ENCODE results near the gene CREG1.

The CREG1 gene

DNA sequence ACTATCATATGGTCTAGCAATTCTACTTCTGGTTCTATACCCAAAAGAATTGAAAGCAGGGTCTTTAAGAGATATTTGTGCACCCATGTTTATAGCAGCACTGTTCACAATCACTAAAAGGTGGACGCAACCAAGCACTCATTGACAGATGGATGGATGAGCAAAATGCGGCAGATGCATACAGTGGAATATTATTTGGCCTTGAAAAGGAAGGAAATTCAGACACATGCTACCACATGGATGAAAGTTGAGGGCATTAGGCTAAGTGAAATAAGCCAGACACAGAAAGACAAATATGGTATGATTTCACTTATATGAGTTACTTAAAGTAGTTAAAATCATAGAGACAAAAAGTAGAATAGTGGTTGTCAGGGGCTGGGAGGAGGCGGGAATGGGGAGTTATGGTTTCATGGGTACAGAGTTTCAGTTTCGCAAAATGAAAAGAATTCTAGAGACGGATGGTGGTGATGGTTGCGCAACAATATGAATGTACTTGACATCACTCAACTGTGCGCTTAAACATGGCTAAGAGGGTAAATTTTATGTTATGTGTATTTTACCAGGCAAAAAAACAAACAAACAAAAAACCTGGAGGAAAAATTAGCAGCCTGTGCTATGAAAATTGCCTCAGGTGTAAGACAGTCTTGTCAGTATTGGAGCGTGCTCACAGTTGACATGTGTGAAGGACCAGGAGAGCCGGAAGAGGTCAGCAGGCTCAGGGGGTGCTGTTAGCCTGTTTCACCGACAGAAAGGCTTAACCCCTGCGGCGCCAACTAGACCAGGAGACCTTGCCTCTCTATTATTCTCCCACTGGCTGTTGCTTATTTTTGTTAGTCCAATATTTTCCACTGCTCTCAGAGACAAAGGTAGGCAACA lies 61.7 kb downstream of the CREG1 start:
- TF ChIP-seq SPI1 (IDR thresholded peaks at IDR 0.05; ENCODE audit: borderline replicate concordance, low read depth) (no peak), GABPA (IDR thresholded peaks at IDR 0.05; ENCODE audit: low read depth) (no peak), POLR2AphosphoS5 (IDR thresholded peaks at IDR 0.05; ENCODE audit: low read depth) (no peak)
- TF ChIP-seq, protein P1, sequence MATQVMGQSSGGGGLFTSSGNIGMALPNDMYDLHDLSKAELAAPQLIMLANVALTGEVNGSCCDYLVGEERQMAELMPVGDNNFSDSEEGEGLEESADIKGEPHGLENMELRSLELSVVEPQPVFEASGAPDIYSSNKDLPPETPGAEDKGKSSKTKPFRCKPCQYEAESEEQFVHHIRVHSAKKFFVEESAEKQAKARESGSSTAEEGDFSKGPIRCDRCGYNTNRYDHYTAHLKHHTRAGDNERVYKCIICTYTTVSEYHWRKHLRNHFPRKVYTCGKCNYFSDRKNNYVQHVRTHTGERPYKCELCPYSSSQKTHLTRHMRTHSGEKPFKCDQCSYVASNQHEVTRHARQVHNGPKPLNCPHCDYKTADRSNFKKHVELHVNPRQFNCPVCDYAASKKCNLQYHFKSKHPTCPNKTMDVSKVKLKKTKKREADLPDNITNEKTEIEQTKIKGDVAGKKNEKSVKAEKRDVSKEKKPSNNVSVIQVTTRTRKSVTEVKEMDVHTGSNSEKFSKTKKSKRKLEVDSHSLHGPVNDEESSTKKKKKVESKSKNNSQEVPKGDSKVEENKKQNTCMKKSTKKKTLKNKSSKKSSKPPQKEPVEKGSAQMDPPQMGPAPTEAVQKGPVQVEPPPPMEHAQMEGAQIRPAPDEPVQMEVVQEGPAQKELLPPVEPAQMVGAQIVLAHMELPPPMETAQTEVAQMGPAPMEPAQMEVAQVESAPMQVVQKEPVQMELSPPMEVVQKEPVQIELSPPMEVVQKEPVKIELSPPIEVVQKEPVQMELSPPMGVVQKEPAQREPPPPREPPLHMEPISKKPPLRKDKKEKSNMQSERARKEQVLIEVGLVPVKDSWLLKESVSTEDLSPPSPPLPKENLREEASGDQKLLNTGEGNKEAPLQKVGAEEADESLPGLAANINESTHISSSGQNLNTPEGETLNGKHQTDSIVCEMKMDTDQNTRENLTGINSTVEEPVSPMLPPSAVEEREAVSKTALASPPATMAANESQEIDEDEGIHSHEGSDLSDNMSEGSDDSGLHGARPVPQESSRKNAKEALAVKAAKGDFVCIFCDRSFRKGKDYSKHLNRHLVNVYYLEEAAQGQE (IDR thresholded peaks at IDR 0.05; ENCODE audit: insufficient replicate concordance, low read depth): no peak
- TF ChIP-seq, protein P2, sequence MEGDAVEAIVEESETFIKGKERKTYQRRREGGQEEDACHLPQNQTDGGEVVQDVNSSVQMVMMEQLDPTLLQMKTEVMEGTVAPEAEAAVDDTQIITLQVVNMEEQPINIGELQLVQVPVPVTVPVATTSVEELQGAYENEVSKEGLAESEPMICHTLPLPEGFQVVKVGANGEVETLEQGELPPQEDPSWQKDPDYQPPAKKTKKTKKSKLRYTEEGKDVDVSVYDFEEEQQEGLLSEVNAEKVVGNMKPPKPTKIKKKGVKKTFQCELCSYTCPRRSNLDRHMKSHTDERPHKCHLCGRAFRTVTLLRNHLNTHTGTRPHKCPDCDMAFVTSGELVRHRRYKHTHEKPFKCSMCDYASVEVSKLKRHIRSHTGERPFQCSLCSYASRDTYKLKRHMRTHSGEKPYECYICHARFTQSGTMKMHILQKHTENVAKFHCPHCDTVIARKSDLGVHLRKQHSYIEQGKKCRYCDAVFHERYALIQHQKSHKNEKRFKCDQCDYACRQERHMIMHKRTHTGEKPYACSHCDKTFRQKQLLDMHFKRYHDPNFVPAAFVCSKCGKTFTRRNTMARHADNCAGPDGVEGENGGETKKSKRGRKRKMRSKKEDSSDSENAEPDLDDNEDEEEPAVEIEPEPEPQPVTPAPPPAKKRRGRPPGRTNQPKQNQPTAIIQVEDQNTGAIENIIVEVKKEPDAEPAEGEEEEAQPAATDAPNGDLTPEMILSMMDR (IDR thresholded peaks at IDR 0.05; ENCODE audit: insufficient read depth, low read length): no peak
- Histone ChIP-seq H3K27me3 (ENCODE audit: insufficient read depth, poor library complexity, severe bottlenecking) (peaks cover 12% of the 10 kb centered on the region), H3K4me3 (replicated peaks; ENCODE audit: insufficient read depth, low read length) (no peak overlapping the region), H3K27ac (replicated peaks) (no peak overlapping the region)
- DNase-seq (ENCODE audit: low read depth in 1 of 2, low spot score in 1 of 2): peak in 1 of 2 experiments; percentile 2
